Suprapubic skin (tissue), 4 donors: ENCODE data around the gene MAGIX. TPM values are rescaled to one million over a fixed set of nuclear protein-coding genes. Genes with fewer than 3 reads are reported as not detected.

Source experiments
- DNase-seq, 2 donors: peaks; one replicate each; pipeline ENCODE4 v3.0.0-alpha.2; 2019; ENCODE audit warnings: low spot score in 2 of 2
- H3K27ac ChIP-seq: fragments of 200-600 bp; sonication (generic); one replicate; pipeline ENCODE4 v1.5.1; 2019
- H3K27me3 ChIP-seq: fragments of 200-600 bp; sonication (generic); one replicate; pipeline ENCODE4 v1.5.1; 2019
- H3K36me3 ChIP-seq: fragments of 200-600 bp; sonication (generic); one replicate; pipeline ENCODE4 v1.5.1; 2019
- H3K4me1 ChIP-seq: fragments of 200-600 bp; sonication (generic); one replicate; pipeline ENCODE4 v1.5.1; 2019
- H3K4me3 ChIP-seq: fragments of 200-600 bp; sonication (generic); one replicate; pipeline ENCODE4 v1.5.1; 2019; ENCODE audit warnings: mild to moderate bottlenecking
- H3K9me3 ChIP-seq: fragments of 200-600 bp; sonication (generic); one replicate; pipeline ENCODE4 v1.5.1; 2019
- EP300 ChIP-seq: sonication (generic); formaldehyde crosslinking; IDR thresholded peaks from one replicate; pipeline ENCODE4 v1.6.1; 2017; ENCODE audit warnings: antibody characterized with exemption
- POLR2A ChIP-seq, 2 donors: fragments of 450-650 bp; IDR thresholded peaks; one replicate each; pipeline ENCODE4 v1.6.1; 2017; ENCODE audit warnings: antibody characterized with exemption in 2 of 2, mild to moderate bottlenecking in 2 of 2, moderate library complexity in 2 of 2
- POLR2AphosphoS5 ChIP-seq, 3 donors: sonication (generic); formaldehyde crosslinking; IDR thresholded peaks; one replicate each; pipeline ENCODE4 v1.6.1; 2017; ENCODE audit warnings: antibody characterized with exemption in 3 of 3
- WGBS: methylation state at CpG from one replicate; pipeline ENCODE4 v1.1.5; 2018; 5-methylcytosine and 5-hydroxymethylcytosine counted together
- total RNA-seq, 4 donors: library from RNA; depleted of rRNA; stranded (reverse); fragments of >200 nt; gene quantifications; one replicate each; pipeline ENCODE4 v1.1.0, GENCODE V29; 2016
- TF ChIP-seq, protein P1 (sequence below), 2 donors: fragments of 200-600 bp in 1 of 2; fragments of 450-650 bp in 1 of 2; sonication (generic) in 1 of 2; IDR thresholded peaks; one replicate each; pipeline ENCODE4 v1.5.1; 2016 to 2019; ENCODE audit warnings: antibody characterized with exemption in 2 of 2, mild to moderate bottlenecking in 1 of 2, moderate library complexity in 1 of 2

MAGIX gene
- total RNA-seq, 4 donors from 2014 or later: 4.9 to 14.9 (median 9.0) TPM

DNA sequence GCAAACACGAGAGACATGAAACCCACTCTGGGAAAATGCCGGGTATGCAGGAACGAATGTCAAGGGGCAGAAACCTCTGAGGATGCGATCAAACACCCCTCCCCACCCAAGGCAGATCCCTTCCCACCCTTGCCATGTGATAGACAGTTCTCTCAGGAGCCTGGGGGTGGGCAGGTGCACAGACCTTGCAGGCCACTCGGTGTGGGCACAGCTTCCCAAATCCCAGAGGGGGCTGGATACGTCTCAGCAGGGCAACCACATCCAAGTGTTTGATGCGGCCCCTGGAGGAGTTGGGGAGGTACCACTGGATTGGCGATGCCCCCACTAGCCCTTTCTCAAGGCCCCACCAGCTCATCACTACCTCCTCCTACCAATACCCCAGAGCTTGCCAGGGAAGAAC lies 47.8 kb downstream of the MAGIX start:
- H3K36me3 ChIP-seq: no peaks in the 10 kb centered on the region
- no peaks in the 10 kb centered on the region for H3K4me1 ChIP-seq
- WGBS: 59% methylated on average over 4 of the region's 8 CpGs
- H3K27me3 ChIP-seq: peaks cover 4% of the 10 kb centered on the region
- H3K9me3 ChIP-seq: no peaks in the 10 kb centered on the region
- TF ChIP-seq POLR2A (IDR thresholded peaks at IDR 0.05) (no peak), POLR2AphosphoS5 (IDR thresholded peaks at IDR 0.05) (no peak), EP300 (no peak)
- TF ChIP-seq, protein P1, sequence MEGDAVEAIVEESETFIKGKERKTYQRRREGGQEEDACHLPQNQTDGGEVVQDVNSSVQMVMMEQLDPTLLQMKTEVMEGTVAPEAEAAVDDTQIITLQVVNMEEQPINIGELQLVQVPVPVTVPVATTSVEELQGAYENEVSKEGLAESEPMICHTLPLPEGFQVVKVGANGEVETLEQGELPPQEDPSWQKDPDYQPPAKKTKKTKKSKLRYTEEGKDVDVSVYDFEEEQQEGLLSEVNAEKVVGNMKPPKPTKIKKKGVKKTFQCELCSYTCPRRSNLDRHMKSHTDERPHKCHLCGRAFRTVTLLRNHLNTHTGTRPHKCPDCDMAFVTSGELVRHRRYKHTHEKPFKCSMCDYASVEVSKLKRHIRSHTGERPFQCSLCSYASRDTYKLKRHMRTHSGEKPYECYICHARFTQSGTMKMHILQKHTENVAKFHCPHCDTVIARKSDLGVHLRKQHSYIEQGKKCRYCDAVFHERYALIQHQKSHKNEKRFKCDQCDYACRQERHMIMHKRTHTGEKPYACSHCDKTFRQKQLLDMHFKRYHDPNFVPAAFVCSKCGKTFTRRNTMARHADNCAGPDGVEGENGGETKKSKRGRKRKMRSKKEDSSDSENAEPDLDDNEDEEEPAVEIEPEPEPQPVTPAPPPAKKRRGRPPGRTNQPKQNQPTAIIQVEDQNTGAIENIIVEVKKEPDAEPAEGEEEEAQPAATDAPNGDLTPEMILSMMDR (IDR thresholded peaks at IDR 0.05): no peak
- no peak overlapping the region for H3K27ac ChIP-seq
- H3K4me3 ChIP-seq: no peak overlapping the region
- no peak for DNase-seq

DNA sequence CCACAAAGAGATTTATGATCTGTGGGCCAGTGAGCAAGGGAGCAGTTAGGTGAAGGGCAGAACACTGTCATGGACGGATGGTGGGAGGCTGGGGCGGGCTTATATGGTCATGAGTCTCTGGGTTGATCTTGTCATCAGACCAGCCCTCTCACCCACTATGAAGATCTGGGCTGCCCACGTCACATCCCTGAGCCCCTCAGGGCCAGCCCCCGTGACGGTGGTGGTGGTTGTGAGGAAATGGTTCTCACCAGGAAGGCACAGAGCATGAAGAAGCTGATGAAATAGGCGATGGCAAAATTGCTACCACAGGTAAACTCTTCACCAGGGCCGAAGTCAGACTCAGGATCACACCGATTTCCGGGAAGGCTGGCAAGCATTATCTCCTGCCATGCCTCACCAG lies 48.5 kb downstream of the MAGIX start:
- Histone ChIP-seq H3K27ac (no peak overlapping the region), H3K9me3 (no peaks in the 10 kb centered on the region), H3K4me1 (no peaks in the 10 kb centered on the region), H3K27me3 (peaks cover 4% of the 10 kb centered on the region), H3K36me3 (no peaks in the 10 kb centered on the region), H3K4me3 (no peak overlapping the region)
- WGBS: 83% methylated on average over 9 of the region's 9 CpGs
- no peak for DNase-seq
- TF ChIP-seq EP300 (no peak), POLR2AphosphoS5 (IDR thresholded peaks at IDR 0.05) (no peak)

DNA sequence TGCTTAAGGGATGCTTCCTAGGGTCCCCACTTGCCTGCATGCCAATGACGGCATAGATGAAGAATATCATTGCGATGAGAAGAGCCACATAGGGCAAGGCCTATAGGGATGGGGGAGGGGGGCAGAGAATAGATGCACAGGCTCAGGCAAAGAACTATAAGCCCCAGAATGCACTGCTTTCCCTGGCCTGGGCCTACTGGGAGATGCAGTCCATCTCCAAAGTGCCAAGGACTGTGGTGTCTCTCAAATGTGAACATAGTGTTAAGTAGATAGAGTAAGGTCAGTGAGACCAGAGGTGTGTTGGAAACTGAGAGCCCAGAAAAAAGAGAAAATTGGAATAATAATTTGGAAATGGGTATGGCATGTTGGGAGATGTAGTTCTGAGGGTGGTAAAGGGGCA lies 49.7 kb downstream of the MAGIX start:
- Histone ChIP-seq H3K36me3 (no peaks in the 10 kb centered on the region), H3K27ac (no peak overlapping the region), H3K4me1 (no peaks in the 10 kb centered on the region), H3K9me3 (no peaks in the 10 kb centered on the region), H3K4me3 (no peak overlapping the region), H3K27me3 (peaks cover 4% of the 10 kb centered on the region)
- TF ChIP-seq, protein P1 (IDR thresholded peaks at IDR 0.05): no peak
- TF ChIP-seq EP300 (no peak), POLR2A (IDR thresholded peaks at IDR 0.05) (no peak), POLR2AphosphoS5 (IDR thresholded peaks at IDR 0.05) (no peak)
- WGBS: 92% methylated on average over 2 of the region's 2 CpGs
- no peak for DNase-seq

DNA sequence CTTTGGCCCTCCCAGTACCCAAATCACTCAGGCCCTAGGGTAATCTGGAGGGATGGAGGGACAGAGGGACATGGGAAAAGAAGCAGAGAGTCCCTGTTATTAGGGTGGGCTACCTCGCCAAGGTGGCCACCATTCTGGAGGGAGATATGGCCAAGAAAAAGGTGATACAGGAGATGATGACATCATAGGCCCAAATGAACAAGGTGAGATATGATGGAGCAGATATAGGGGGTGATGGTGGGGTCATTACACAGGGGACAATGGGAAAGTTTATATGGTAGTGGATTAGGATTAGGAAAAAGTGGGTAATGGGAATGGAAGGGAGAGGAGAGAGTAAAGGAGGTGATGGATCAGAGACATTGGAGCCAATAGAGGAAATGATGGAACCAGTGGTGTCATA lies 50.3 kb downstream of the MAGIX start:
- Histone ChIP-seq H3K4me3 (no peak overlapping the region), H3K27me3 (peaks cover 4% of the 10 kb centered on the region), H3K4me1 (no peaks in the 10 kb centered on the region), H3K27ac (no peak overlapping the region), H3K36me3 (no peaks in the 10 kb centered on the region), H3K9me3 (no peaks in the 10 kb centered on the region)
- no peak for DNase-seq
- 55% methylated on average over 1 of the region's 1 CpG for WGBS
- TF ChIP-seq POLR2AphosphoS5 (IDR thresholded peaks at IDR 0.05) (no peak), POLR2A (IDR thresholded peaks at IDR 0.05) (no peak), EP300 (no peak)
- TF ChIP-seq, protein P1 (IDR thresholded peaks at IDR 0.05): no peak

DNA sequence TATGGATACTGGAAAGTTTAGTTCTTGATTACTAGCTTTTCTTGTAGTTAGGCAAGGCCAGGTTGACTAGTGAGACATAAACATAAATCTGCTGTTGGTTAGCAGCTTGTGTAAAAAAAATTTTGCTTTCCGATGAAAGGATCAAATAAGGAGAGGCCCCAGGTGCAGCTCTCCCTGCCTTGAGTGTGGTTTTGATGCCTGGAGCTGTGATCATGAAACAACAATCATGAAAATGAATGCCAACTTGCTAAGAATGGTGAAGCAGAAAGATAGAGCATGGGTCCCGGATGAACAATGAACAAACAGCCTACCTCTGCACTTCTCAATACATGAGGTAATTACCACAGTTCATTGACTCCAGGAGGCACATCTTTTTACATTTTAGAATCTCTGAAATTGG lies 51.9 kb downstream of the MAGIX start:
- TF ChIP-seq, protein P1 (IDR thresholded peaks at IDR 0.05): no peak
- TF ChIP-seq POLR2AphosphoS5 (IDR thresholded peaks at IDR 0.05) (no peak), POLR2A (IDR thresholded peaks at IDR 0.05) (no peak), EP300 (no peak)
- H3K36me3 ChIP-seq: no peaks in the 10 kb centered on the region
- H3K4me1 ChIP-seq: no peaks in the 10 kb centered on the region
- no peak overlapping the region for H3K4me3 ChIP-seq
- H3K27me3 ChIP-seq: peaks cover 4% of the 10 kb centered on the region
- no peaks in the 10 kb centered on the region for H3K9me3 ChIP-seq
- no peak overlapping the region for H3K27ac ChIP-seq
- WGBS: 76% methylated on average over 2 of the region's 2 CpGs
- no peak for DNase-seq

DNA sequence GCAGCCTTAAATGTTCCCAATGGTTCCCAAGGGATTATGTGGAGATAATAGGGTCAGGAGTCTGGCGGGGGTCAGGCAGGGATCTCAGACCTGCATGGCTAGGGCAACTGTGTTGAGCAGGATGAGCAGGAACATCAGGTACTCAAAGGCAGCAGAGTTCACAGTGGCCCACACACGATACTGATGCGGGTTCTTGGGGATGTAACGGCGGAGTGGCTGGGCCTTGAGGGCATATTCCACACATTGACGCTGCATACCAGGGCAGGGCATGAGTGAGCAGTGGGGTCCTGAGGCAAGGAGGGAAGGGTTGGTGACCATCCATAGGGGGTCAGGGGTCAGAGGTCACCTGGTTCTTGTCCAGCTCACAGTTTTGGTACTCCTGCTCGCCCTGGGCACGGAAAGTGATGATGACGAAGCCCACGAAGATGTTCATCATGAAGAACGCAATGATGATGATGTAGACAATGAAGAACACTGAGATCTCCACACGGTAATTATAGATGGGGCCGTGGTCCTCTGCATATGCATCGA lies 52.5 kb downstream of the MAGIX start:
- Histone ChIP-seq H3K4me3 (no peak overlapping the region), H3K4me1 (no peaks in the 10 kb centered on the region), H3K36me3 (no peaks in the 10 kb centered on the region), H3K27ac (no peak overlapping the region), H3K27me3 (no peaks in the 10 kb centered on the region), H3K9me3 (no peaks in the 10 kb centered on the region)
- DNase-seq: no peak
- TF ChIP-seq, protein P1 (IDR thresholded peaks at IDR 0.05): no peak
- TF ChIP-seq POLR2A (IDR thresholded peaks at IDR 0.05): no peak
- no peak for TF ChIP-seq POLR2AphosphoS5 (IDR thresholded peaks at IDR 0.05)
- no peak for TF ChIP-seq EP300
- 81% methylated on average over 14 of the region's 14 CpGs for WGBS
